ENCODE measurements around the gene HRAS. TPM values are rescaled to one million over a fixed set of nuclear protein-coding genes. Genes with fewer than 3 reads are reported as not detected.
A peak's percentile ranks its signal among the peaks of the same experiment; 100 is the strongest.

The HRAS gene
- total and polyA plus RNA-seq, 2 of the 8 experiments (the other 6 are each of a cell fraction or from before 2014, with no cell fraction given): 44.3 to 54.7 TPM

DNA sequence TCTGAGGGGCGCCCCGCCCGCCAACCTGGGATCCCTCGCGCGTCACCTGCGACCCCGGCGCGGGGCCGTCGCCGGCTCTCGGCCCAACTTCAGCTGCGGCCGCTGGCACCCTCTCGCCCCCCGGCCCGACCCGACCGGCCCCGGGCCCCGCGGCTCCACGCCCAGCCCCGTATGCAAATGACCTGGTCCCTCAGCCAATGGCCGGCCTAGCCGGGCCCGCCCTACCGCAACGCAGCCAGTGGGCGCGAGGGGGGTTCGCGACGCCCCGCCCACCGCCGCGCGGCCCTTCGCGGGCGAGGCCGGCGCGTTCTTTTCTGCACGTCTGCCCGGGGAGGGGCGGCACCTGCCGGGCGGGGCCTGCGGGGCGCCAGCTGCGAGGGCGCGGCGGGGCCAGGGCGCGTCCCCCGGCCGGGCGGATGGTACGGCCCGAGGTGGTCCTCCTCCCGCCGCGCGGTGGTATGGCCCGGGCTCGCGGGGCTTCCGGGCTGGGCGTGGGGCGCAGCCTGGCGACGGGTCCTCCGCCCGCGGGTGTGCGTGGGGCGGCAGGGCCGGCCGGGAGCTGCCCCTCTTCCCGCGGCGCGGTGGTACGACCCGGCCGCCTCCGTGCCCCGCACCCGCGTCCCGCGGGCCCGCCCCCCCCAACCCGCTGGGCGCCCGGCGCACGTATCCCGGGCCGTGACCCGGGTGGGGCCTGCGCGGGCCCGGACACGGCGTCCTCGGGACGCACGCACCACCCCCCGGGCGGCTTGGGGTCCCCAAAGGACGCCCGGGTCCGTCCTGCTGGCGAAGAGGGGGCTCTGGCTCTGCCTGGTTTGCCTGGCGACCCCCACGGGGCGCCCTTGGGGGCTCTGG lies 33.2 kb upstream of the HRAS start:
- no peaks in the 10 kb centered on the region for H3K79me2 ChIP-seq (ENCODE audit: control insufficient read depth in 1 of 2, insufficient read depth in 2 of 2, low read length in 2 of 2)
- CTCF ChIA-PET (ENCODE audit: partially characterized antibody): interaction anchor here (0.5 to 1.8 kb wide), 2 partner anchors 60 to 159 kb away, joined by 3 to 6 read pairs; no protein-coding TSS in a partner anchor
- DNase-seq (ENCODE audit: low read depth in 1 of 2, low spot score in 2 of 2): peak; percentile 67 to 95
- TF ChIP-seq HDAC2 (IDR thresholded peaks at IDR 0.05; ENCODE audit: borderline replicate concordance in 1 of 2, low read depth in 2 of 2, low read length in 2 of 2) (0 out of 4 replicates have a peak, but pooled peaks of 1 of the 2 experiments have one; percentile 72), FOSL1 (IDR thresholded peaks at IDR 0.05; ENCODE audit: insufficient read depth, low read depth, low read length) (no peak), TAF7 (optimal IDR thresholded peaks at IDR 0.05; ENCODE audit: borderline replicate concordance, low read depth, low read length) (no peak), POLR2AphosphoS5 (IDR thresholded peaks at IDR 0.05; ENCODE audit: low read depth, low read length) (no peak), KDM4A (IDR thresholded peaks at IDR 0.05; ENCODE audit: low read depth, low read length, severe bottlenecking) (peak; percentile 68), EP300 (IDR thresholded peaks at IDR 0.05; ENCODE audit: borderline replicate concordance in 1 of 2, low read depth in 2 of 2, low read length in 2 of 2) (peak in 1 of 2 experiments; percentile 93; a peak in 1 of 3 replicates), HDAC6 (IDR thresholded peaks at IDR 0.05; ENCODE audit: low read depth, low read length) (no peak), TAF1 (IDR thresholded peaks at IDR 0.05; ENCODE audit: low read depth, low read length) (no peak)

More for the DNA sequence above, 33.2 kb upstream of the HRAS start:
- no peak overlapping the region for H3K14ac ChIP-seq (ENCODE audit: insufficient read length)
- H2BK120ac ChIP-seq (replicated peaks; ENCODE audit: low read depth, low read length): no peak overlapping the region
- POLR2A ChIA-PET (ENCODE audit: partially characterized antibody): interaction anchor here (0.6 to 2.0 kb wide), 7 partner anchors 7 to 978 kb away, joined by 3 to 13 read pairs (median 6); partner anchors contain the start of genes LMNTD2 and PNPLA2
- peak overlapping the region; percentile 43 to 67 (median 52) for H3K4me3 ChIP-seq (ENCODE audit: extremely low read depth in 1 of 4, insufficient read depth in 2 of 4, low read depth in 3 of 4, low read length in 4 of 4)
- H2BK5ac ChIP-seq (ENCODE audit: low read depth, low read length): no peak overlapping the region
- no peak overlapping the region for H4K91ac ChIP-seq (replicated peaks; ENCODE audit: insufficient read length, low read length)
- H3K9ac ChIP-seq (replicated peaks in 1 of 4; ENCODE audit: extremely low read depth in 1 of 4, low read depth in 3 of 4, low read length in 3 of 4): peak overlapping the region in 1 of 4 experiments; percentile 22; a peak in 2 of 7 replicates
- WGBS, 2 experiments (ENCODE audit: extremely low coverage in 1 of 2, insufficient coverage in 1 of 2, insufficient read length in 1 of 2, insufficient replicate concordance in 2 of 2, low coverage in 1 of 2, low lambda C conversion rate in 2 of 2, missing lambda C conversion rate in 1 of 2): 9% methylated on average over 23 of the region's 123 CpGs; no CpG with 5 or more reads in 1 of the 2 experiments
- peaks cover 2 to 23% of the 10 kb centered on the region in 2 experiments for H4K20me1 ChIP-seq (replicated peaks in 1 of 2; ENCODE audit: control insufficient read depth in 1 of 2, insufficient read depth in 2 of 2, low read length in 2 of 2)
- H3K4me2 ChIP-seq (ENCODE audit: insufficient read depth in 1 of 2, low read depth in 2 of 2, low read length in 2 of 2): peak overlapping the region; percentile 75 to 93
- H3K27me3 ChIP-seq (replicated peaks in 1 of 4; ENCODE audit: control insufficient read depth in 3 of 4, extremely low read depth in 1 of 4, insufficient read depth in 3 of 4, low read length in 3 of 4): peaks cover 0 to 3% (median 1%) of the 10 kb centered on the region in 4 experiments; a peak in 3 of 7 replicates
- H3K9me3 ChIP-seq (ENCODE audit: insufficient read depth in 2 of 2, low read depth in 1 of 2, low read length in 1 of 2): no peaks in the 10 kb centered on the region
- H2BK20ac ChIP-seq (ENCODE audit: low read length): no peak overlapping the region
- H3K56ac ChIP-seq (replicated peaks; ENCODE audit: insufficient read length, low read depth, low read length): peak overlapping the region; percentile 59
- no peak overlapping the region; the same call in 1 of the 2 replicates for H2BK15ac ChIP-seq (ENCODE audit: low read length)
- peak overlapping the region; percentile 71 for H3K18ac ChIP-seq (ENCODE audit: extremely low read depth, low read length)
- no peak overlapping the region for H3K4ac ChIP-seq (replicated peaks; ENCODE audit: insufficient read length, low read depth, low read length)
- H2AFZ ChIP-seq (ENCODE audit: low read length): no peak overlapping the region
- H4K8ac ChIP-seq (ENCODE audit: extremely low read depth, insufficient read depth, low read length): peak overlapping the region; percentile 45
- peaks cover 2 to 22% (median 11%) of the 10 kb centered on the region in 4 experiments; a peak in 6 of 7 replicates for H3K4me1 ChIP-seq (replicated peaks in 1 of 4; ENCODE audit: control insufficient read depth in 3 of 4, insufficient read depth in 4 of 4, low read length in 3 of 4)
- H3K36me3 ChIP-seq (ENCODE audit: control insufficient read depth in 2 of 4, insufficient read depth in 4 of 4, low read length in 3 of 4): peaks cover 0 to 5% (median 1%) of the 10 kb centered on the region in 4 experiments; a peak in 4 of 8 replicates
- H2AK5ac ChIP-seq (ENCODE audit: low read depth, low read length): no peak overlapping the region
- FAIRE-seq: no peak
- peaks cover 6% of the 10 kb centered on the region; the same call in 1 of the 2 replicates for H3K79me1 ChIP-seq (ENCODE audit: low read depth, low read length)
- no peak overlapping the region for H4K5ac ChIP-seq (ENCODE audit: insufficient read length, low read depth, low read length)
- H3K23ac ChIP-seq (ENCODE audit: insufficient read length): no peak overlapping the region
- H3K27ac ChIP-seq (ENCODE audit: low read depth, low read length): no peak overlapping the region
- H3K23me2 ChIP-seq (ENCODE audit: low read depth, low read length): peaks cover 4% of the 10 kb centered on the region; the same call in 1 of the 2 replicates
- H2BK12ac ChIP-seq (ENCODE audit: low read depth, low read length): no peak overlapping the region

Data from H1 (cell line).